Stimulated activated CD4-positive, alpha-beta T cell treated with anti-CD3 and anti-CD28 coated beads, Interleukin-4, amount 100 ng/mL, for 24 hours (primary cell): ENCODE data around the gene SYNC.
"Not testable (repeated sequence)": the region's sequence is repeated elsewhere in the genome, so short reads cannot be mapped to it uniquely, and the experiment has no call there.

Experiments
- DNase-seq: peaks from one replicate; pipeline ENCODE4 v3.0.0-alpha.2; 2020

Gene SYNC

DNA sequence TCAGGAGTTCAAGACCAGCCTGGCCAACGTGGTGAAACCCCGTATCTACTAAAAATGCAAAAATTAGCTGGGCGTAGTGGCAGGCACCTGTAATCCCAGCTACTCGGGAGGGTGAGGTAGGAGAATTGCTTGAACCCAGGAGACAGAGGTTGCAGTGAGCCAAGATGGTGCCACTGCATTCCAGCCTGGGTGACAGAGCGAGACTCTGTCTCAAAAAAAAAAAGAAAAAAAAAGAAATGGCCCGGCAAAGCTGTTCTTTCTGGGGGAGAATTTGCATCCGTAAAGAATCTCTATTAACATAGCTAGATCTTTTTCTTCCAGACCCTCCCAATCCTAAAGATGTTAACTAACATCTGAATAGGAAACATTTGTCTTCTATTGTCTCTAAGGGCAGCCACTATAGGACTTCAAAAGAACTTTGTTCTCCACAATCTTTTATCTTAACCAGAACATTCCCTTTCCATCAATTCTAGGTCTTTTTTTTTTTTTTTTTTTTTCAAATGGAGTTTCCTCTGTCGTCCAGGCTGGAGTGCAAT lies 60.2 kb downstream of the SYNC start:
- DNase-seq = not testable (repeated sequence)

DNA sequence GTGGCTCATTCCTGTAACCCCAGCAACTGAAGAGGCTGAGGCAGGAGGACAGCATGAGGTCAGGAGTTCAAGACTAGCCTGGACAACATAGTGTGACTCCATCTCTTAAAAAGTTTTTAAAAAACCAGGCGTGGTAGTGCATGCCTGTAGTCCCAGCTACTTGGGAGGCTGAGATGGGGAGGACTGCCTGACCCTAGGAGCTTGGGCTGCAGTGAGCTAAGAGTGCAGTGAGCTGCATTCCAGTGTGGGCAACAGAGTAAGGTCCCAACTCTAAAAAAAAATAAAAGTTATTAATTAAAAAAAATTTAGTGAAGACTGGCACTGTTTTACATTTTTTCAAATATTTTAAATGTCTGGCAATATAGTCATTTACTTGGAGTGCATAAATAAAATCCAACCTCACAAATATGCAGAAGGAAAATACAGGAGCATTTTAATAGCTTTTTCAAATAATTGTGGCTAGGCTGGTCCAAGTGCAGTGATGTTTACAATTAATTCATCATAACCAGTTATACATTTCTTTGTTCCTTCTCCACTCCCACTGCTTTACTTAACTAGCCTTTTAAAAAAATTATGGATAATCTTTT lies 63.0 kb downstream of the SYNC start:
- no peak for DNase-seq

DNA sequence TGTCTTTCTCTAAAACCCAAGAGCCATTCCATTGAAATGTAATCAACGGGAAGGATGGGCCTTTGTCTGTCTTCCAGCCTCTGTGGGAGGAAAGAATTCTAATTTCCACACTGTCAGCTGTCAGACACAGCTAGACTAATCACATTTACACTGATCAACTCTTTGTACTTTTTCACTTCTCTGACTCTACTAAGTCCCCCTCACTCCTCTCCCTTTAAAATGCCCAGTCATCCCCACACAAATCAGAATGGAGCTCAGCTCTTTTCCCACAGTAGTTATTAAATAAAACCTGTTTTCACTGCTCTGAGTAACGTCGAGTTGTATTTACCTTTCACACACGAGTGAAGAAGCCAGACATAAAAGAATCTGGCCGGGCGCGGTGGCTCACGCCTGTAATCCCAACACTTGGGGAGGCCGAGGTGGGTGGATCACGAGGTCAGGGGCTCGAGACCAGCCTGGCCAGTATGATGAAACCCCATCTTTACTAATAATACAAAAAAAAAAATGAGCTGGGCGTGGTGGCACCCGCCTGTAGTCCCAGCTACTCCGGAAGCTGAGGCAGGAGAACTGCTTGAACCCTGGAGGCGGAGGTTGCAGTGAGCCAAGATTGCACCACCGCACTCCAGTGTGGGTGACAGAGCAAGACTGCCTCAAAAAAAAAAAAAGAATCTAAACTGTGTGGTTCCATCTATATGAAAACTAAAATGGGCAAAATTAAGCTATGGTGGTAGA lies 65.5 kb downstream of the SYNC start:
- DNase-seq = no peak

DNA sequence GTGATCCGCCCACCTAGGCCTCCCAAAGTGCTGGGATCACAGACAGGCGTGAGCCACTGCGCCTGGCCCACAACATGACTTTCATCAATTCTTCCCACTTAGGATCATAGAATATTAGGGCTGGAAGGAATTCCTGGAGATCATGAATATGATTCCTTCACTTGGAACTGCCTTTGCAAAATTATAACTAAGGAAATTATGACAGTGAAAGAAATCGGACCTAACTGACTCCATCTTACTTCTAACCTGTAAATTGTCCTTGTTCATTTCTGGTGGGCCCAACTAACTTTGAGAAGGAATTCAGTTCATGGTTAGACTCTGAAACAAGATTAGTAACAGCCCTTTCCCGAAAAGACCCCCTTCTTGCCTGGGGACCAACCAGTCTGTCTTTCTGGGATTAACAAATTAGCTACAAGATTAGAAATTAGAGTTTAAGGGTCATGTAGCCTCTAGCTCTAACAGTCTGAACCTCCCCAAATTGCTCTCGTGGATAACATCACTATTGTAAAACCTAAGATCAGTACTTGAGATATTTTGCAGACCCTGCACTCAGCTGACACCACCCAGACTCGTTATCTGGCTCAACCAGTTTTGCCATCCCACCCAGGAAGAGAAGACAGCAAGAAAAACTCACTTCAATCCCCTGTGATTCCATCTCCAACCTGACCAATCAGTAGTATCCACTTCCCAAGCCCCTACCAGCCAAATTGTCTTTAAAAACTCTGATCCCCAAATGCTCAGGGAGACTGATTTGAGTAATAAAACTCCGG lies 66.9 kb downstream of the SYNC start:
- DNase-seq = no peak

DNA sequence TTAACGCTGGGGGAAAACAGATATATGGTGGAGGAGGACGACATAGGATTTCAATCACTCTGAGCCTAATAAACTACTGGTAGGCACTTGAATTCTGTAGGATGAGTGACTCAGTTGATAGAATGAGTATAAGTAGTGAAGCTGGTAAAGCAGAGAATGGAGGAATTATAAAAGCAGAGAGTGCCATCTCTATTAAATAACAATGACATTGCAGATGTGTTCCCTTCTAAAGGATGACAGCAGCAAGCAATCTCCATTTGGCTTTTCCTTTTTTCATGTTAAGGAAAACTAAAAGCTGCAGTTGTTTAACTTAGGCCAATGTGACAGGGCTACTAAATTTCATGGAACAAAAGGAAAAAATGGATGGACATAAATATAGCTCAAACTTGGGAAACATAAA lies 69.7 kb downstream of the SYNC start:
- DNase-seq = no peak

DNA sequence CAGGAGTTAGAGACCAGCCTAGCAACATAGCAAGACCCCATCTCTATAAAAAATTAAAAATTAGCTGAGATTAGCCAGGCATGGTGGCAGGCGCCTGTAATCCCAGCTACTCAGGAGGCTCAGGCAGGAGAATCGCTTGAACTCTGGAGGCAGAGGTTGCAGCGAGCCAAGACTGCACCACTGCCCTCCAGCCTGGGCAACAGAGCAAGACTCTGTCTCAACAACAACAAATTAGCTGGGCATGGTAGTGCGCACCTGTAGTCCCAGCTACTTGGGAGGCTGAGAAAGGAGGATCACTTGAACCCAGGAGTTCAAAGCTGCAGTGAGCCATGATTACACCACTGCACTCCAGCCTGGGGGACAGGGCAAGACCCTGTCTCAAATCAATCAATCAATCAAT lies 72.4 kb downstream of the SYNC start:
- DNase-seq = not testable (repeated sequence)
